ENCODE results near the gene PKIB. TPM values are rescaled to one million over a fixed set of nuclear protein-coding genes. Genes with fewer than 3 reads are reported as not detected.

Gene PKIB
- total and polyA plus RNA-seq, 4 donors, result 2.5 to 5.1 (median 3.0) TPM

DNA sequence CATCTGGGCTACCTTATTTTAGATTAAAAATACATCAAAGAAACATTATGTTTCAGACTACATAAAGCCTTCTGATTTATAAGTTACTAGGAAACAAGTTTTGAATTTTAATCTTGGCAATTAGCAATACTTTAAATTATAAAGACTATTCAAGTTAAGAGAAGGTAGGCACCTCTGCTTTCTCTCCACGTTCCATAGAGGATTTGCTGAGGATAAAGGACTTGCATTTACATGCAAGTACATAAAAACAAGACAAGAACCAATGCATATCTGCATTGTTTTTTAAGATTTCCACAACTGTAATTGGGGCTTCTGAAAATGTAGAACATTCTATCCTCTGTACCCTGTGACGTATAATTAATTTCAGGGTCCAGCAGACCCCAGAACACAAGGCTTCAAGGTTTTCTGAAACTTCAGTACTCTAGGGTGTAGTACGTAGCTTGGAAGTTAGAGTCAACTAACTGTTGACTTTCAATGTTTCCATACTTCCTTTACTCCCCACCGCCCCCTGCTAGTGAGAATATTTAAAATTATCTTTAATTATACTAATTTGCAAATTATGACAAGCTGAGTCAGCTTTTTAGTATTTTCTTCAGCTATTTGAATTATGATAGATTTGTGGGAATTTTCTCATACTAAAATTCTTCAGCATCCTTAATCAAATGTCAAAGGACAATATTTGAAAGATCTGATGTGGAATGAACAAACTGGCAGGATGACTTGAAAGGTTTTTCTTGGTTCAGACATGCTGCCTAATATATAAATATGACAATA lies 82.8 kb downstream of the PKIB start:
- Histone ChIP-seq H3K4me1 (ENCODE audit: control insufficient read depth in 4 of 4, insufficient read depth in 4 of 4, low read length in 3 of 4) (no peaks in the 10 kb centered on the region), H3K36me3 (ENCODE audit: control insufficient read depth in 4 of 4, insufficient read depth in 3 of 4, low read depth in 1 of 4, low read length in 3 of 4) (no peaks in the 10 kb centered on the region), H3K4me3 (ENCODE audit: low read depth in 1 of 3, low read length in 3 of 3) (no peak overlapping the region), H3K9ac (ENCODE audit: low read depth in 1 of 2, low read length in 2 of 2) (no peak overlapping the region), H3K27me3 (ENCODE audit: control insufficient read depth in 4 of 4, insufficient read depth in 4 of 4, low read length in 3 of 4) (no peaks in the 10 kb centered on the region), H3K9me3 (ENCODE audit: control insufficient read depth in 4 of 4, low read length in 3 of 4) (no peaks in the 10 kb centered on the region), H3K27ac (ENCODE audit: low read depth in 1 of 2, low read length in 2 of 2) (no peak overlapping the region)
- 76% methylated on average over 4 of the region's 4 CpGs for WGBS
- TF ChIP-seq NR2F2 (IDR thresholded peaks at IDR 0.05) (no peak), RAD21 (IDR thresholded peaks at IDR 0.05) (no peak), TAF1 (conservative IDR thresholded peaks at IDR 0.05) (no peak), FOXA1 (IDR thresholded peaks at IDR 0.05) (no peak), FOXA2 (IDR thresholded peaks at IDR 0.05) (no peak), HNF4G (IDR thresholded peaks at IDR 0.05) (no peak), HNF4A (conservative IDR thresholded peaks at IDR 0.05) (no peak), JUND (IDR thresholded peaks at IDR 0.05) (no peak), EGR1 (IDR thresholded peaks at IDR 0.05; ENCODE audit: low read depth in 2 of 2) (no peak), YY1 (IDR thresholded peaks at IDR 0.05) (no peak), RXRA (IDR thresholded peaks at IDR 0.05) (no peak), SP1 (IDR thresholded peaks at IDR 0.05) (no peak), GABPA (IDR thresholded peaks at IDR 0.05 in 1 of 2, conservative IDR thresholded peaks at IDR 0.05 in 1 of 2) (no peak)
- TF ChIP-seq, protein P1, sequence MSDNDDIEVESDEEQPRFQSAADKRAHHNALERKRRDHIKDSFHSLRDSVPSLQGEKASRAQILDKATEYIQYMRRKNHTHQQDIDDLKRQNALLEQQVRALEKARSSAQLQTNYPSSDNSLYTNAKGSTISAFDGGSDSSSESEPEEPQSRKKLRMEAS (IDR thresholded peaks at IDR 0.05), result no peak
- TF ChIP-seq, protein P2, sequence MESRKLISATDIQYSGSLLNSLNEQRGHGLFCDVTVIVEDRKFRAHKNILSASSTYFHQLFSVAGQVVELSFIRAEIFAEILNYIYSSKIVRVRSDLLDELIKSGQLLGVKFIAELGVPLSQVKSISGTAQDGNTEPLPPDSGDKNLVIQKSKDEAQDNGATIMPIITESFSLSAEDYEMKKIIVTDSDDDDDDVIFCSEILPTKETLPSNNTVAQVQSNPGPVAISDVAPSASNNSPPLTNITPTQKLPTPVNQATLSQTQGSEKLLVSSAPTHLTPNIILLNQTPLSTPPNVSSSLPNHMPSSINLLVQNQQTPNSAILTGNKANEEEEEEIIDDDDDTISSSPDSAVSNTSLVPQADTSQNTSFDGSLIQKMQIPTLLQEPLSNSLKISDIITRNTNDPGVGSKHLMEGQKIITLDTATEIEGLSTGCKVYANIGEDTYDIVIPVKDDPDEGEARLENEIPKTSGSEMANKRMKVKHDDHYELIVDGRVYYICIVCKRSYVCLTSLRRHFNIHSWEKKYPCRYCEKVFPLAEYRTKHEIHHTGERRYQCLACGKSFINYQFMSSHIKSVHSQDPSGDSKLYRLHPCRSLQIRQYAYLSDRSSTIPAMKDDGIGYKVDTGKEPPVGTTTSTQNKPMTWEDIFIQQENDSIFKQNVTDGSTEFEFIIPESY (IDR thresholded peaks at IDR 0.05), result no peak
- TF ChIP-seq, protein P3, sequence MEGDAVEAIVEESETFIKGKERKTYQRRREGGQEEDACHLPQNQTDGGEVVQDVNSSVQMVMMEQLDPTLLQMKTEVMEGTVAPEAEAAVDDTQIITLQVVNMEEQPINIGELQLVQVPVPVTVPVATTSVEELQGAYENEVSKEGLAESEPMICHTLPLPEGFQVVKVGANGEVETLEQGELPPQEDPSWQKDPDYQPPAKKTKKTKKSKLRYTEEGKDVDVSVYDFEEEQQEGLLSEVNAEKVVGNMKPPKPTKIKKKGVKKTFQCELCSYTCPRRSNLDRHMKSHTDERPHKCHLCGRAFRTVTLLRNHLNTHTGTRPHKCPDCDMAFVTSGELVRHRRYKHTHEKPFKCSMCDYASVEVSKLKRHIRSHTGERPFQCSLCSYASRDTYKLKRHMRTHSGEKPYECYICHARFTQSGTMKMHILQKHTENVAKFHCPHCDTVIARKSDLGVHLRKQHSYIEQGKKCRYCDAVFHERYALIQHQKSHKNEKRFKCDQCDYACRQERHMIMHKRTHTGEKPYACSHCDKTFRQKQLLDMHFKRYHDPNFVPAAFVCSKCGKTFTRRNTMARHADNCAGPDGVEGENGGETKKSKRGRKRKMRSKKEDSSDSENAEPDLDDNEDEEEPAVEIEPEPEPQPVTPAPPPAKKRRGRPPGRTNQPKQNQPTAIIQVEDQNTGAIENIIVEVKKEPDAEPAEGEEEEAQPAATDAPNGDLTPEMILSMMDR (IDR thresholded peaks at IDR 0.05; ENCODE audit: low read depth, low read length, missing input control), result no peak
- TF ChIP-seq, protein P4, sequence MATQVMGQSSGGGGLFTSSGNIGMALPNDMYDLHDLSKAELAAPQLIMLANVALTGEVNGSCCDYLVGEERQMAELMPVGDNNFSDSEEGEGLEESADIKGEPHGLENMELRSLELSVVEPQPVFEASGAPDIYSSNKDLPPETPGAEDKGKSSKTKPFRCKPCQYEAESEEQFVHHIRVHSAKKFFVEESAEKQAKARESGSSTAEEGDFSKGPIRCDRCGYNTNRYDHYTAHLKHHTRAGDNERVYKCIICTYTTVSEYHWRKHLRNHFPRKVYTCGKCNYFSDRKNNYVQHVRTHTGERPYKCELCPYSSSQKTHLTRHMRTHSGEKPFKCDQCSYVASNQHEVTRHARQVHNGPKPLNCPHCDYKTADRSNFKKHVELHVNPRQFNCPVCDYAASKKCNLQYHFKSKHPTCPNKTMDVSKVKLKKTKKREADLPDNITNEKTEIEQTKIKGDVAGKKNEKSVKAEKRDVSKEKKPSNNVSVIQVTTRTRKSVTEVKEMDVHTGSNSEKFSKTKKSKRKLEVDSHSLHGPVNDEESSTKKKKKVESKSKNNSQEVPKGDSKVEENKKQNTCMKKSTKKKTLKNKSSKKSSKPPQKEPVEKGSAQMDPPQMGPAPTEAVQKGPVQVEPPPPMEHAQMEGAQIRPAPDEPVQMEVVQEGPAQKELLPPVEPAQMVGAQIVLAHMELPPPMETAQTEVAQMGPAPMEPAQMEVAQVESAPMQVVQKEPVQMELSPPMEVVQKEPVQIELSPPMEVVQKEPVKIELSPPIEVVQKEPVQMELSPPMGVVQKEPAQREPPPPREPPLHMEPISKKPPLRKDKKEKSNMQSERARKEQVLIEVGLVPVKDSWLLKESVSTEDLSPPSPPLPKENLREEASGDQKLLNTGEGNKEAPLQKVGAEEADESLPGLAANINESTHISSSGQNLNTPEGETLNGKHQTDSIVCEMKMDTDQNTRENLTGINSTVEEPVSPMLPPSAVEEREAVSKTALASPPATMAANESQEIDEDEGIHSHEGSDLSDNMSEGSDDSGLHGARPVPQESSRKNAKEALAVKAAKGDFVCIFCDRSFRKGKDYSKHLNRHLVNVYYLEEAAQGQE (IDR thresholded peaks at IDR 0.05), result no peak
- TF ChIP-seq, protein P5, sequence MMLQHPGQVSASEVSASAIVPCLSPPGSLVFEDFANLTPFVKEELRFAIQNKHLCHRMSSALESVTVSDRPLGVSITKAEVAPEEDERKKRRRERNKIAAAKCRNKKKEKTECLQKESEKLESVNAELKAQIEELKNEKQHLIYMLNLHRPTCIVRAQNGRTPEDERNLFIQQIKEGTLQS (IDR thresholded peaks at IDR 0.05), result no peak
- DNase-seq (ENCODE audit: low spot score), result no peak
